IMR-90 (cell line): ENCODE data around the gene VAC14. TPM values are rescaled to one million over a fixed set of nuclear protein-coding genes. Genes with fewer than 3 reads are reported as not detected.
A peak's percentile ranks its signal among the peaks of the same experiment; 100 is the strongest.

ENCODE experiments used
- ATAC-seq: fragments of 200-7000 bp; cut with Tn5 transposase; 2 replicates; pipeline ENCODE4 v1.9.1; 2020; ENCODE audit warnings: low read depth, mild to moderate bottlenecking, moderate library complexity
- BruUV-seq: library from RNA; stranded (reverse); fragments of 400-500 nt; replicated peaks from 2 replicates; lab custom pipeline; 2021; lab: Mats Ljungman, UMichigan
- CTCF ChIA-PET: fragments of 300-600 bp; formaldehyde crosslinking; extraction: SDS; loops from one replicate; lab custom pipeline; 2021; ENCODE audit warnings: antibody characterized with exemption; lab: Yijun Ruan, JAX
- POLR2A ChIA-PET: fragments of 300-600 bp; sonication (Branson Sonifier 250); formaldehyde crosslinking; loops from one replicate; lab custom pipeline; 2022; ENCODE audit warnings: antibody characterized with exemption; ENCODE audit not compliant: unreplicated experiment; lab: Charles Lee
- DNase-seq: peaks from one replicate; pipeline ENCODE4 v3.0.0; 2013
- H2AFZ ChIP-seq: replicated peaks from 2 replicates; pipeline ENCODE3; 2013; ENCODE audit warnings: low read length, mild to moderate bottlenecking; ENCODE audit not compliant: poor library complexity
- H2AK5ac ChIP-seq: 2 replicates; pipeline ENCODE4 v1.6.1; 2013; ENCODE audit warnings: low read depth, low read length, inconsistent platforms
- H2AK9ac ChIP-seq: replicated peaks from 2 replicates; pipeline ENCODE3; 2013; ENCODE audit warnings: mild to moderate bottlenecking, low read depth, low read length, moderate library complexity; ENCODE audit not compliant: poor library complexity
- H2BK120ac ChIP-seq: 2 replicates; pipeline ENCODE4 v1.6.1; 2013; ENCODE audit warnings: low read depth, low read length, inconsistent platforms
- H2BK15ac ChIP-seq: 3 replicates; pipeline ENCODE4 v1.6.1; 2013; ENCODE audit warnings: low read depth, low read length, inconsistent platforms
- H2BK20ac ChIP-seq: 2 replicates; pipeline ENCODE4 v1.6.1; 2013; ENCODE audit warnings: low read depth, mild to moderate bottlenecking, inconsistent platforms, low read length, moderate library complexity
- H2BK5ac ChIP-seq: 2 replicates; pipeline ENCODE4 v1.6.1; 2013; ENCODE audit warnings: mild to moderate bottlenecking, low read depth, low read length, inconsistent platforms; ENCODE audit not compliant: poor library complexity, severe bottlenecking
- H3K14ac ChIP-seq: replicated peaks from 2 replicates; pipeline ENCODE4 v1.6.1; 2013; ENCODE audit warnings: low read depth, low read length, inconsistent platforms
- H3K18ac ChIP-seq: 2 replicates; pipeline ENCODE4 v1.6.1; 2013; ENCODE audit warnings: low read depth, low read length, control low read depth
- H3K23ac ChIP-seq: 2 replicates; pipeline ENCODE4 v1.6.1; 2013; ENCODE audit warnings: low read depth, low read length, inconsistent platforms
- H3K27ac ChIP-seq: 2 replicates; pipeline ENCODE4 v1.5.1; 2013; ENCODE audit warnings: mild to moderate bottlenecking, control low read depth, low read length; ENCODE audit not compliant: insufficient read depth
- H3K27me3 ChIP-seq: 2 replicates; pipeline ENCODE4 v1.6.1; 2013; ENCODE audit warnings: low read length; ENCODE audit not compliant: control insufficient read depth, insufficient read depth
- H3K36me3 ChIP-seq: 2 replicates; pipeline ENCODE4 v1.6.1; 2013; ENCODE audit warnings: low read length, mixed read lengths; ENCODE audit not compliant: control insufficient read depth, insufficient read depth
- H3K4ac ChIP-seq: 2 replicates; pipeline ENCODE4 v1.6.1; 2013; ENCODE audit warnings: low read depth, low read length, inconsistent platforms
- H3K4me1 ChIP-seq: 2 replicates; pipeline ENCODE4 v1.6.1; 2013; ENCODE audit warnings: low read length, mixed read lengths; ENCODE audit not compliant: control insufficient read depth, insufficient read depth
- H3K4me2 ChIP-seq: 2 replicates; pipeline ENCODE4 v1.6.1; 2013; ENCODE audit warnings: low read depth, mild to moderate bottlenecking, control low read depth, low read length, moderate library complexity
- H3K4me3 ChIP-seq: 2 replicates; pipeline ENCODE4 v1.5.1; 2013; ENCODE audit warnings: low read depth, mild to moderate bottlenecking, control low read depth, low read length, moderate library complexity; ENCODE audit not compliant: insufficient read depth
- H3K56ac ChIP-seq: 2 replicates; pipeline ENCODE4 v1.6.1; 2013; ENCODE audit warnings: low read length, inconsistent platforms; ENCODE audit not compliant: insufficient read depth; ENCODE audit errors: extremely low read depth
- H3K79me1 ChIP-seq, 2 experiments: 2 replicates each; pipeline ENCODE4 v1.6.1; 2013; ENCODE audit warnings: low read length in 2 of 2, inconsistent platforms in 1 of 2, low read depth in 1 of 2
- H3K9ac ChIP-seq: 2 replicates; pipeline ENCODE4 v1.6.1; 2013; ENCODE audit warnings: low read depth, low read length, control low read depth
- H3K9me1 ChIP-seq: 2 replicates; pipeline ENCODE4 v1.6.1; 2013; ENCODE audit warnings: low read length, inconsistent platforms; ENCODE audit not compliant: insufficient read depth
- H3K9me3 ChIP-seq: 2 replicates; pipeline ENCODE4 v1.6.1; 2013; ENCODE audit warnings: low read length; ENCODE audit not compliant: control insufficient read depth, insufficient read depth
- H4K20me1 ChIP-seq: 2 replicates; pipeline ENCODE4 v1.6.1; 2013; ENCODE audit warnings: low read length, inconsistent platforms; ENCODE audit not compliant: insufficient read depth
- H4K5ac ChIP-seq: 2 replicates; pipeline ENCODE4 v1.6.1; 2013; ENCODE audit warnings: mild to moderate bottlenecking, low read depth, low read length, control low read depth
- H4K8ac ChIP-seq, 2 experiments: 2 replicates each; pipeline ENCODE4 v1.6.1; 2013; ENCODE audit warnings: low read depth in 2 of 2, low read length in 2 of 2, control low read depth in 1 of 2, inconsistent platforms in 1 of 2
- H4K91ac ChIP-seq: 2 replicates; pipeline ENCODE4 v1.6.1; 2013; ENCODE audit warnings: low read depth, low read length, inconsistent platforms; ENCODE audit not compliant: insufficient read depth
- BHLHE40 ChIP-seq: fragments of 150-350 bp; IDR thresholded peaks from 2 replicates; pipeline ENCODE4 v1.6.1; 2016; ENCODE audit warnings: mild to moderate bottlenecking, low read depth, low read length
- CHD1 ChIP-seq: IDR thresholded peaks from 2 replicates; pipeline ENCODE4 v1.6.1; 2012; ENCODE audit warnings: low read depth, low read length, improper control_type of control experiment
- MAFK ChIP-seq: IDR thresholded peaks from 2 replicates; pipeline ENCODE4 v1.6.1; 2012; ENCODE audit warnings: low read depth, low read length, improper control_type of control experiment
- POLR2A ChIP-seq: IDR thresholded peaks from 2 replicates; pipeline ENCODE4 v1.6.1; 2012; ENCODE audit warnings: mild to moderate bottlenecking, low read depth, low read length
- SMC3 ChIP-seq: fragments of 150-350 bp; IDR thresholded peaks from 2 replicates; pipeline ENCODE4 v1.6.1; 2016; ENCODE audit warnings: low read depth, mild to moderate bottlenecking, antibody characterized with exemption, low read length, moderate library complexity
- USF2 ChIP-seq: fragments of 150-350 bp; IDR thresholded peaks from 2 replicates; pipeline ENCODE4 v1.6.1; 2017; ENCODE audit warnings: mild to moderate bottlenecking, antibody characterized with exemption, low read length, low read depth
- WGBS, 2 experiments: methylation state at CpG; one replicate each; pipeline versions ENCODE4 v1.1.5 to v1.1.7; 2013; ENCODE audit warnings: missing lambda C conversion rate in 2 of 2; ENCODE audit not compliant: insufficient read length in 1 of 2; ENCODE audit errors: extremely low coverage in 2 of 2; 5-methylcytosine and 5-hydroxymethylcytosine counted together
- dilution Hi-C: fragments of 300-500 bp; cut with HindIII; formaldehyde crosslinking; loops from one replicate; pipeline ENCODE4 v1.14.3; 2018; ENCODE audit warnings: low sequenced_read_pairs; ENCODE audit not compliant: unreplicated experiment
- in situ Hi-C: fragments of 300-500 bp; cut with MboI; formaldehyde crosslinking; loops from 3 replicates; pipeline ENCODE4 v1.14.3; 2019; ENCODE audit warnings: low sequenced_read_pairs, inconsistent platforms, mixed read lengths
- intact Hi-C: fragments of 100-400 bp; cut with micrococcal nuclease; formaldehyde crosslinking; loops from 2 replicates; pipeline ENCODE4 v1.10.0; 2022
- polyA plus RNA-seq, 3 experiments: library from polyadenylated mRNA; depleted of rRNA; stranded (reverse); fragments of >200 nt; gene quantifications; 2 replicates each; pipeline ENCODE4 v1.2.3, GENCODE V29; 2012; ENCODE audit warnings: low replicate concordance in 1 of 3
- total RNA-seq: library from RNA; depleted of rRNA; stranded (reverse); fragments of >200 nt; gene quantifications from 2 replicates; pipeline ENCODE4 v1.2.3, GENCODE V29; 2012

The VAC14 gene
- total and polyA plus RNA-seq, 2 of the 4 experiments (the other 2 are of a cell fraction), result 21.1 to 40.2 TPM

- H2BK15ac ChIP-seq, result peak overlapping the region; percentile 82; the same call in 2 of the 3 replicates
- H2BK120ac ChIP-seq, result peak overlapping the region; percentile 85
- H3K14ac ChIP-seq, result peak overlapping the region; percentile 74
- BruUV-seq, result no TSS peak
- peak overlapping the region; percentile 74 for H3K23ac ChIP-seq
- H4K8ac ChIP-seq, result peak overlapping the region; percentile 27 to 56; a peak in 1 of 4 replicates
- peak overlapping the region; percentile 93 for H2AK9ac ChIP-seq
- 97% methylated on average over 6 of the region's 15 CpGs; no CpG with 5 or more reads in 1 of the 2 experiments for WGBS, 2 experiments
- H3K4me3 ChIP-seq, result no peak overlapping the region
- H3K18ac ChIP-seq, result peak overlapping the region; percentile 48
- peaks cover 8% of the 10 kb centered on the region; the same call in 1 of the 2 replicates for H3K36me3 ChIP-seq
- CTCF ChIA-PET, result interaction anchor here (1.4 kb wide), 1 partner anchor 23 kb away, joined by 3 read pairs; no protein-coding TSS in a partner anchor
- dilution Hi-C loops, result no loop called here
- peaks cover 10 to 72% of the 10 kb centered on the region in 2 experiments; a peak in 3 of 4 replicates for H3K79me1 ChIP-seq
- no peak overlapping the region for H3K4me2 ChIP-seq
- no peak overlapping the region for H3K9ac ChIP-seq
- peak overlapping the region; percentile 86 for H2BK20ac ChIP-seq
- H4K20me1 ChIP-seq, result no peaks in the 10 kb centered on the region
- H3K27me3 ChIP-seq, result no peaks in the 10 kb centered on the region
- peak overlapping the region; percentile 99 for H2AK5ac ChIP-seq
- TF ChIP-seq MAFK (no peak), USF2 (no peak), POLR2A (no peak), BHLHE40 (no peak), CHD1 (no peak), SMC3 (no peak)
- ATAC-seq (no peak), DNase-seq (peak; percentile 16)
- H2AFZ ChIP-seq, result peak overlapping the region; percentile 49
- peaks cover 53% of the 10 kb centered on the region for H3K4me1 ChIP-seq
- H4K5ac ChIP-seq, result peak overlapping the region; percentile 40
- no peaks in the 10 kb centered on the region for H3K9me3 ChIP-seq
- peak overlapping the region; percentile 59 for H3K27ac ChIP-seq
- in situ Hi-C loops, result no loop called here
- no peak overlapping the region; the same call in 1 of the 2 replicates for H3K56ac ChIP-seq
- peak overlapping the region; percentile 95 for H3K4ac ChIP-seq
- peaks cover 55% of the 10 kb centered on the region for H3K9me1 ChIP-seq
- POLR2A ChIA-PET, result no interaction called here
- peak overlapping the region; percentile 88 for H2BK5ac ChIP-seq
- peak overlapping the region; percentile 87 for H4K91ac ChIP-seq
- intact Hi-C loops, result no loop called here
Measured at GRCh38 chr16:70747703-70748631, 53.0 kb downstream of the VAC14 start.
